ENCODE results near the gene CTNNA3. TPM values are rescaled to one million over a fixed set of nuclear protein-coding genes. Genes with fewer than 3 reads are reported as not detected.

The CTNNA3 gene
- polyA plus RNA-seq, 4 donors: 3.4 to 4.4 (median 4.0) TPM

GRCh38 chr10:67050415-67050814, 645.6 kb downstream of the CTNNA3 start:
- no peak for DNase-seq (ENCODE audit: low read depth in 4 of 4, low spot score in 3 of 4)

GRCh38 chr10:67049988-67050387, 646.0 kb downstream of the CTNNA3 start:
- DNase-seq (ENCODE audit: low read depth in 4 of 4, low spot score in 3 of 4): no peak

- no peak for DNase-seq (ENCODE audit: low read depth in 4 of 4, low spot score in 3 of 4)
These were observed 649.5 kb downstream of the CTNNA3 start for GRCh38 chr10:67046507-67046906.

- no peak for DNase-seq (ENCODE audit: low read depth in 4 of 4, low spot score in 3 of 4)
These were observed 650.6 kb downstream of the CTNNA3 start for GRCh38 chr10:67045404-67045803.

- no peak for DNase-seq (ENCODE audit: low read depth in 4 of 4, low spot score in 3 of 4)
These were observed 653.0 kb downstream of the CTNNA3 start for GRCh38 chr10:67043041-67043440.

- no peak for DNase-seq (ENCODE audit: low read depth in 4 of 4, low spot score in 3 of 4)
These were observed 659.2 kb downstream of the CTNNA3 start for GRCh38 chr10:67036808-67037207.

GRCh38 chr10:67033878-67034277, 662.1 kb downstream of the CTNNA3 start:
- no peak for DNase-seq (ENCODE audit: low read depth in 4 of 4, low spot score in 3 of 4)

- DNase-seq (ENCODE audit: low read depth in 4 of 4, low spot score in 3 of 4): no peak
These were observed 673.9 kb downstream of the CTNNA3 start for GRCh38 chr10:67022099-67022498.

- no peak for DNase-seq (ENCODE audit: low read depth in 4 of 4, low spot score in 3 of 4)
These were observed 678.8 kb downstream of the CTNNA3 start for GRCh38 chr10:67017218-67017617.

GRCh38 chr10:67015225-67015624, 680.8 kb downstream of the CTNNA3 start:
- no peak for DNase-seq (ENCODE audit: low read depth in 4 of 4, low spot score in 3 of 4)

- DNase-seq (ENCODE audit: low read depth in 4 of 4, low spot score in 3 of 4): no peak
These were observed 684.0 kb downstream of the CTNNA3 start for GRCh38 chr10:67011981-67012380.

GRCh38 chr10:67011480-67011879, 684.5 kb downstream of the CTNNA3 start:
- no peak for DNase-seq (ENCODE audit: low read depth in 4 of 4, low spot score in 3 of 4)

GRCh38 chr10:67005981-67006380, 690.0 kb downstream of the CTNNA3 start:
- no peak for DNase-seq (ENCODE audit: low read depth in 4 of 4, low spot score in 3 of 4)

- no peak for DNase-seq (ENCODE audit: low read depth in 4 of 4, low spot score in 3 of 4)
These were observed 691.3 kb downstream of the CTNNA3 start for GRCh38 chr10:67004690-67005089.

- no peak for DNase-seq (ENCODE audit: low read depth in 4 of 4, low spot score in 3 of 4)
These were observed 696.0 kb downstream of the CTNNA3 start for GRCh38 chr10:66999762-67000545.

GRCh38 chr10:66996996-66997395, 699.0 kb downstream of the CTNNA3 start:
- DNase-seq (ENCODE audit: low read depth in 4 of 4, low spot score in 3 of 4): no peak

GRCh38 chr10:66990143-66990830, 705.7 kb downstream of the CTNNA3 start:
- no peak for DNase-seq (ENCODE audit: low read depth in 4 of 4, low spot score in 3 of 4)

GRCh38 chr10:66983475-66983818, 712.5 kb downstream of the CTNNA3 start:
- no peak for DNase-seq (ENCODE audit: low read depth in 4 of 4, low spot score in 3 of 4)

- DNase-seq (ENCODE audit: low read depth in 4 of 4, low spot score in 3 of 4): no peak
These were observed 713.1 kb downstream of the CTNNA3 start for GRCh38 chr10:66982792-66983474.

GRCh38 chr10:66982053-66982420, 714.0 kb downstream of the CTNNA3 start:
- no peak for DNase-seq (ENCODE audit: low read depth in 4 of 4, low spot score in 3 of 4)

GRCh38 chr10:66981361-66982052, 714.5 kb downstream of the CTNNA3 start:
- DNase-seq (ENCODE audit: low read depth in 4 of 4, low spot score in 3 of 4): no peak
